ENCODE data around the gene CCDC183. TPM values are rescaled to one million over a fixed set of nuclear protein-coding genes. Genes with fewer than 3 reads are reported as not detected.
"Not testable (repeated sequence)": the region's sequence is repeated elsewhere in the genome, so short reads cannot be mapped to it uniquely, and the experiment has no call there.

CCDC183 gene
- total RNA-seq, 4 donors from 2014 or later, result 1.4 to 3.4 (median 2.0) TPM; not detected in 1

- Histone ChIP-seq H3K4me3 (no peak overlapping the region), H3K9me3 (no peaks in the 10 kb centered on the region), H3K27ac (no peak overlapping the region), H3K36me3 (no peaks in the 10 kb centered on the region), H3K27me3 (peaks cover 76% of the 10 kb centered on the region), H3K4me1 (peaks cover 0 to 10% (median 0%) of the 10 kb centered on the region in 3 donors)
- WGBS, 2 donors (ENCODE audit: low coverage in 1 of 2), result 25% methylated on average over 2 of the region's 37 CpGs; no CpG with 5 or more reads in 1 of the 2 donors
- TF ChIP-seq POLR2A (IDR thresholded peaks at IDR 0.05) (no peak), POLR2AphosphoS5 (IDR thresholded peaks at IDR 0.05) (no peak), EP300 (IDR thresholded peaks at IDR 0.05) (no peak)
- TF ChIP-seq, protein P1, sequence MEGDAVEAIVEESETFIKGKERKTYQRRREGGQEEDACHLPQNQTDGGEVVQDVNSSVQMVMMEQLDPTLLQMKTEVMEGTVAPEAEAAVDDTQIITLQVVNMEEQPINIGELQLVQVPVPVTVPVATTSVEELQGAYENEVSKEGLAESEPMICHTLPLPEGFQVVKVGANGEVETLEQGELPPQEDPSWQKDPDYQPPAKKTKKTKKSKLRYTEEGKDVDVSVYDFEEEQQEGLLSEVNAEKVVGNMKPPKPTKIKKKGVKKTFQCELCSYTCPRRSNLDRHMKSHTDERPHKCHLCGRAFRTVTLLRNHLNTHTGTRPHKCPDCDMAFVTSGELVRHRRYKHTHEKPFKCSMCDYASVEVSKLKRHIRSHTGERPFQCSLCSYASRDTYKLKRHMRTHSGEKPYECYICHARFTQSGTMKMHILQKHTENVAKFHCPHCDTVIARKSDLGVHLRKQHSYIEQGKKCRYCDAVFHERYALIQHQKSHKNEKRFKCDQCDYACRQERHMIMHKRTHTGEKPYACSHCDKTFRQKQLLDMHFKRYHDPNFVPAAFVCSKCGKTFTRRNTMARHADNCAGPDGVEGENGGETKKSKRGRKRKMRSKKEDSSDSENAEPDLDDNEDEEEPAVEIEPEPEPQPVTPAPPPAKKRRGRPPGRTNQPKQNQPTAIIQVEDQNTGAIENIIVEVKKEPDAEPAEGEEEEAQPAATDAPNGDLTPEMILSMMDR (IDR thresholded peaks at IDR 0.05), result no peak
- ATAC-seq, result peak; percentile 17
Observed at GRCh38 chr9:136762915-136763648, 33.1 kb upstream of the CCDC183 start.

DNA sequence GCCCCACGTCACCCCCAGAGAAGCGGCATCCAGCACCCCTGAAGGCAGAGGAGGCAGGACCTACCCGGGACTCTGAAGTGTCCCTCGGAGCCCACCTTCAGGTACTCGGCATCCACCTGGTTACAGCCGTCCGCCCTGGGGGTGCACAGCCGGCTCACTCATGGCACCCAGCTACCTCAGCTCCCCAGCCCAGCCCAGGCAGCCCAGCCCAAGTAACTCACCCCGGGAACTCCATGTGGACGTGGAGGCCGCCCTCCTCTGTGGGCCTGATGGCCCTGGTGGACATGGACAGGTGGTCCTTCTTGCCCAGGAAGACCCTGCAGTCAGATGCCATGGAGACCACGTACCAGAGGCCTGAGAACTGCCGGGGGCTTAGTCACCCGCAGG lies 32.5 kb upstream of the CCDC183 start:
- no peak overlapping the region for H3K4me3 ChIP-seq
- no peak overlapping the region for H3K27ac ChIP-seq
- TF ChIP-seq, protein P1 (IDR thresholded peaks at IDR 0.05), result no peak
- TF ChIP-seq POLR2AphosphoS5 (IDR thresholded peaks at IDR 0.05) (no peak), EP300 (IDR thresholded peaks at IDR 0.05) (no peak), POLR2A (IDR thresholded peaks at IDR 0.05) (no peak)
- 60% methylated on average over 1 of the region's 14 CpGs; no CpG with 5 or more reads in 1 of the 2 donors for WGBS, 2 donors (ENCODE audit: low coverage in 1 of 2)
- no peak for ATAC-seq
- peaks cover 78% of the 10 kb centered on the region for H3K27me3 ChIP-seq
- H3K4me1 ChIP-seq, result peaks cover 0 to 10% (median 0%) of the 10 kb centered on the region in 3 donors
- no peaks in the 10 kb centered on the region for H3K9me3 ChIP-seq
- no peaks in the 10 kb centered on the region for H3K36me3 ChIP-seq

DNA sequence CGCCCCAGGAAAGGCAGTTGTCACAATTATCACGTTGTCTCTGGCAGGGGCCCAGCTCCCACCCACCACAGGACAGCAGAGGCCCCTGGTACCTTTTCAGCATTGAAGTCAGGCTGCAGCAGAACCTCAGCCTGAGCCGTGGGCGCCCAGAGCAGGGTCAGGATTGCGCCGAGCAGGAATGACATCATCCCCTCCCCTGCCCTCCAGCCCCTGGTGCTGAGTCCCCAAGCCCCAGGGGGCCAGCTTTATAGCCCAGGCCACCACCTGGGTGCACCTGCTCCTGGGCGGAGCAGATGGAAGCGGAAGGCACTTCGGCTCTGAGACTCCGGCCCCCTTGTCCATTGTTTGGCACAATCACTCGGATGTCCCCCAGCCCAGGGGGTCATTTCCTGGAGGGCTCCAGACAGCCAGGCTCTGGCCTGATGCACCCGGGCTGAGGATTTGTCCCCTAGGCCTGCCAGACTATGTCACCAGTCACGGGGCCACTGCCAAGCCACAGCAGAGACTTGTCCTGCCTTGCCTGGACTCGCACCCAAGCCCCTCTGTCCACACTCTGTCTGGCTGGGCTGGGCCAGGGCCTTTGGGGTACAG lies 31.7 kb upstream of the CCDC183 start, which contains the start of gene LCN15:
LCN15 (minus strand) TSS at position 218 of the 591 bp plus-strand sequence; CDS start at position 188, 30 bp downstream.
- WGBS, 2 donors (ENCODE audit: low coverage in 1 of 2), result no CpG with 5 or more reads among the region's 14 CpGs
- H3K4me1 ChIP-seq, result peaks cover 0 to 10% (median 0%) of the 10 kb centered on the region in 3 donors
- no peak within 1 kb of the TSS for H3K27ac ChIP-seq
- no peak for ATAC-seq
- no peak within 1 kb of the TSS for H3K4me3 ChIP-seq
- TF ChIP-seq POLR2A (IDR thresholded peaks at IDR 0.05) (no peak), POLR2AphosphoS5 (IDR thresholded peaks at IDR 0.05) (no peak), EP300 (IDR thresholded peaks at IDR 0.05) (no peak)
- TF ChIP-seq, protein P1 (IDR thresholded peaks at IDR 0.05), result no peak
- H3K9me3 ChIP-seq, result no peaks in the 10 kb centered on the region
- no peaks in the 10 kb centered on the region for H3K36me3 ChIP-seq
- peaks cover 72% of the 10 kb centered on the region for H3K27me3 ChIP-seq

DNA sequence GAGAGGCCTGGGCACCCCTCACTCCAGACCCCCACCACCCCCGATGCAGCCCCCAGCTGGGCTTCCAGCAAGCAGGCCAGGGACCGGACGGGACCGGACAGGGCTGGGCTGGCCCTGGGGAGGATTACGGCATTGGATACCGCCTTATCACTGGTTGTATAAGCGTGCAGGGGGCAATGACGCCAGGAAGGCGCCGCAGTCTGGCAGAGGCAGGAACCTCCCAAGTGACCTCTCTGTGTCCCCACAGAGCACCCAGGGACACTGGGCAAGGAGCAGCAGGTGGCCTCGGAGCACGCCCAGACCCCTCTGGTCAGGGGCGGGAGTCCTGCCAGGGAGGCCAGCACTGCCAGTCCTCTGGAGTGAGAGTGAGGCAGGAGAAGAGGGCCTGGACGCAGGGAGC lies 31.1 kb upstream of the CCDC183 start:
- ATAC-seq, result no peak
- no peak overlapping the region for H3K4me3 ChIP-seq
- WGBS, 2 donors (ENCODE audit: low coverage in 1 of 2), result 80 to 100% methylated on average over 1 of the region's 14 CpGs
- TF ChIP-seq, protein P1 (IDR thresholded peaks at IDR 0.05), result no peak
- no peak for TF ChIP-seq POLR2A (IDR thresholded peaks at IDR 0.05)
- TF ChIP-seq EP300 (IDR thresholded peaks at IDR 0.05), result no peak
- TF ChIP-seq POLR2AphosphoS5 (IDR thresholded peaks at IDR 0.05), result no peak
- no peaks in the 10 kb centered on the region for H3K36me3 ChIP-seq
- H3K27me3 ChIP-seq, result peaks cover 65% of the 10 kb centered on the region
- H3K4me1 ChIP-seq, result peaks cover 0 to 14% (median 0%) of the 10 kb centered on the region in 3 donors
- H3K27ac ChIP-seq, result no peak overlapping the region
- no peaks in the 10 kb centered on the region for H3K9me3 ChIP-seq

DNA sequence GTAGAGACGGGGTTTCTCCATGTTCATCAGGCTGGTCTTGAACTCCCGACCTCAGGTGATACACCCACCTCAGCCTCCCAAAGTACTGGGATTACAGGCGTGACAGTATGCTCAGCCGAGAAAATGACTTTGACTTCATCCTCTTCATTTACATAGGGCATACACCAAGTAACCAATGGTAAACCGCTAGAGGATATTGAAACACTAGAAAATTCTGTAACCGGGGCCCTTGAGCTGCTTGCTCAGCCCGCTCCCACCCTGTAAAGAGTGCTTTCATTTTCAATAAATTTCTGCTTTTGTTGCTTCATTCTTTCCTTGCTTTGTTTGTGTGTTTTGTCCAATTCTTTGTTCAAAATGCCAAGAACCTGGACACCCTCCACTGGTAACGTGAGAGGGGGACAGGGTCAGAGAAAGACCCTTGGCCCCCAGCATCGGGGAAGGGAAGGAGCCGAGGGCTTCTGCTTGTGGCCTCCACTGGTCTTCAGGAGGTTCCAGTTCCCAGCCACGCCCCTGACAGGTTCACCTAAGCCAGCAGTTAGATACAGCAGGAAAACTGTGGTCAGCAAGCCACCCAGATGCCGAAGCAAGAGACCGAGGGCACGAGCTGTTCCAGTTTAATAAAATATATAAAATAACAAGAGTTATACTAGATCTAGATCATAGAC lies 30.3 kb upstream of the CCDC183 start:
- not testable (repeated sequence) for H3K36me3 ChIP-seq, H3K27ac ChIP-seq, H3K4me3 ChIP-seq, H3K9me3 ChIP-seq, ATAC-seq
- Histone ChIP-seq H3K27me3 (peaks cover 58% of the 10 kb centered on the region), H3K4me1 (peaks cover 0 to 14% (median 0%) of the 10 kb centered on the region in 3 donors)
- 76 to 80% methylated on average over 9 to 12 of the region's 14 CpGs for WGBS, 2 donors (ENCODE audit: low coverage in 1 of 2)

Measured in gastroesophageal sphincter (tissue), 4 donors.